Progenitor cell of endocrine pancreas (in vitro differentiated cells): ENCODE results near the gene CCDC137. TPM values are rescaled to one million over a fixed set of nuclear protein-coding genes. Genes with fewer than 3 reads are reported as not detected.

Experiments
- DNase-seq: peaks from one replicate; pipeline ENCODE4 v3.0.0; 2021; ENCODE audit warnings: low spot score; ENCODE audit not compliant: unreplicated experiment
- H3K27ac Mint-ChIP-seq: 2 replicates; pipeline ENCODE4 v1.8.0; 2021; ENCODE audit warnings: mild to moderate bottlenecking, moderate library complexity, mixed read lengths
- H3K27me3 Mint-ChIP-seq: 2 replicates; pipeline ENCODE4 v1.8.0; 2021; ENCODE audit warnings: mixed read lengths
- H3K36me3 Mint-ChIP-seq: 2 replicates; pipeline ENCODE4 v1.8.0; 2022; ENCODE audit warnings: mixed read lengths; ENCODE audit not compliant: insufficient read depth
- H3K4me1 Mint-ChIP-seq: 2 replicates; pipeline ENCODE4 v1.8.0; 2021; ENCODE audit warnings: low read depth, mixed read lengths
- H3K4me3 Mint-ChIP-seq: 2 replicates; pipeline ENCODE4 v1.8.0; 2021; ENCODE audit warnings: low read depth, mild to moderate bottlenecking, moderate library complexity, mixed read lengths
- H3K9me3 Mint-ChIP-seq: 2 replicates; pipeline ENCODE4 v1.8.0; 2021; ENCODE audit warnings: low read depth, mixed read lengths
- total RNA-seq: library from RNA; stranded (reverse); gene quantifications from 2 replicates; pipeline ENCODE4 v1.2.1, GENCODE V29; 2021
- TF ChIP-seq, protein P1 (sequence below): fragments of 200-600 bp; sonication (generic); IDR thresholded peaks from one replicate; pipeline ENCODE4 v1.5.0; 2021; ENCODE audit warnings: antibody characterized with exemption, mild to moderate bottlenecking; ENCODE audit not compliant: unreplicated experiment

CCDC137 gene
- total RNA-seq, 1 donor from 2014 or later, result 26.6 TPM

DNA sequence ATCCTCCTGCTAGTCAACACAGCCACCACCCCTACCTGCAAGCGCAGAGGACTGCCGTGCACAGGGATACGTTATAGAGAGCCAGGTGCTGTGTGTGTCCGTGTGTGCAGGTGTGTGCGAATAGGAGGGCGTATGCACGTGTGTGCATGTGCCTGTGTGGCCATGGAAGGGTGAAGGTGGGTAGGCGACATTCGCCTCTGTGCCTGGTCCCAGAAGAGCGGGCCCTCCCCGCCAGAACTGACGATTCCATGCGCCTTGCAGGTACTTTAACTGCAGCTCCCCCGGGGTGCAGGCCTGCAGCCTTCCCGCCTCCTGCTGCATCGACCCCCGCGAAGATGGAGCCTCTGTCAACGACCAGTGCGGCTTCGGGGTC is 18.9 kb upstream of the CCDC137 start:
- no peaks in the 10 kb centered on the region for H3K36me3 Mint-ChIP-seq

DNA sequence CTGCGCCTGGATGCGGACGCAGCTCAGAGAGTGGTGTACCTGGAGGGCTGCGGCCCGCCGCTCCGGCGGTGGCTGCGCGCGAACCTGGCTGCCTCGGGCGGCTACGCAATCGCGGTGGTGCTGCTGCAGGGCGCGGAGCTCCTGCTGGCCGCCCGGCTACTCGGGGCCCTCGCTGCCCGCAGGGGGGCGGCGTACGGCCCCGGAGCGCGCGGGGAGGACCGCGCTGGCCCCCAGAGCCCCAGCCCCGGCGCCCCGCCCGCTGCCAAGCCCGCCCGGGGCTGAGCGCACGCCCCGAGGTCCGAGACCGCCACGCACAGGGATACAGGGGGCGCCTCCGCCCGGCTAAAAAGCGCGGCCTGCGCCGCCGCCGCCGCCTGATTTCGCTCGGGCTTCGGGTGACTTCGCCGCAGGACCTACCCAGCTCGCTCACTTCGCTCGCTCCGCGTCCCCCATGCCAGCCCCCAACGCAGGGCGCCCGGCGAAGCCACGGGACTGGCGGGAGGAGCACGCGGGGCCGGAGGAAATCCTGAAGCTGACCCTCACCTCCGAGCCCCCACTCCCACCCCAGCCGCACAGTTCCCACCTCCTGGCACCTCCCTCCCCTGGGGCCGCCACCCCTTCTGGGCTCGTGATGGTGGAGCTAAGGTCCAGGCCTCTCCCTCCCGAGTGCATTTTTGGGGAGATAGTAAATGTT is 18.4 kb upstream of the CCDC137 start:
- peaks cover 10% of the 10 kb centered on the region for H3K27me3 Mint-ChIP-seq
- DNase-seq, result no peak
- no peak overlapping the region for H3K4me3 Mint-ChIP-seq
- H3K9me3 Mint-ChIP-seq, result no peaks in the 10 kb centered on the region
- H3K27ac Mint-ChIP-seq, result no peak overlapping the region
- H3K4me1 Mint-ChIP-seq, result peaks cover 1% of the 10 kb centered on the region
- TF ChIP-seq, protein P1, sequence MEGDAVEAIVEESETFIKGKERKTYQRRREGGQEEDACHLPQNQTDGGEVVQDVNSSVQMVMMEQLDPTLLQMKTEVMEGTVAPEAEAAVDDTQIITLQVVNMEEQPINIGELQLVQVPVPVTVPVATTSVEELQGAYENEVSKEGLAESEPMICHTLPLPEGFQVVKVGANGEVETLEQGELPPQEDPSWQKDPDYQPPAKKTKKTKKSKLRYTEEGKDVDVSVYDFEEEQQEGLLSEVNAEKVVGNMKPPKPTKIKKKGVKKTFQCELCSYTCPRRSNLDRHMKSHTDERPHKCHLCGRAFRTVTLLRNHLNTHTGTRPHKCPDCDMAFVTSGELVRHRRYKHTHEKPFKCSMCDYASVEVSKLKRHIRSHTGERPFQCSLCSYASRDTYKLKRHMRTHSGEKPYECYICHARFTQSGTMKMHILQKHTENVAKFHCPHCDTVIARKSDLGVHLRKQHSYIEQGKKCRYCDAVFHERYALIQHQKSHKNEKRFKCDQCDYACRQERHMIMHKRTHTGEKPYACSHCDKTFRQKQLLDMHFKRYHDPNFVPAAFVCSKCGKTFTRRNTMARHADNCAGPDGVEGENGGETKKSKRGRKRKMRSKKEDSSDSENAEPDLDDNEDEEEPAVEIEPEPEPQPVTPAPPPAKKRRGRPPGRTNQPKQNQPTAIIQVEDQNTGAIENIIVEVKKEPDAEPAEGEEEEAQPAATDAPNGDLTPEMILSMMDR, result no peak
- no peaks in the 10 kb centered on the region for H3K36me3 Mint-ChIP-seq

More for the DNA sequence above, 18.9 kb upstream of the CCDC137 start:
- Mint-ChIP-seq H3K27me3 (peaks cover 10% of the 10 kb centered on the region), H3K4me1 (peaks cover 1% of the 10 kb centered on the region), H3K4me3 (no peak overlapping the region), H3K9me3 (no peaks in the 10 kb centered on the region), H3K27ac (no peak overlapping the region)
- DNase-seq, result no peak
- TF ChIP-seq, protein P1, result no peak

DNA sequence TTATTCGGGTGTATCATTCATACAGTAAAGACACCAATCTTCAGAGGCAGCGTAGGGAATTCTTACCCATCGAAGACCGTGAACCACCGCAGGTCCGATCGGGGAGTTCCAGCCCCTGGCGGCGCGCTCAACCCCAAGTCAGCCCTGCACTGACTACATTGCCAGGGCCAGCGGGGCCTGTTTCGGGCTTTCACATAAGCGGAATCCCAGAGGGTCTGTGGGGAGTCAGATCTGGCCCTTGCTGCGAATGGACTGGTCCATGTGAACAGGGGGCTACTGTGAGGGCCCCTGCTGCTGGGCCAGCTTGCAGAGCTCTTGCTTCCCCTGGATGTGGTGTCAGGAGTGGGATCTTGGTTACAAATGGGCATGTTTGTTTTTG is 17.8 kb upstream of the CCDC137 start:
- H3K27me3 Mint-ChIP-seq, result peaks cover 13% of the 10 kb centered on the region
- no peak for DNase-seq
- H3K27ac Mint-ChIP-seq, result no peak overlapping the region
- H3K4me1 Mint-ChIP-seq, result peaks cover 4% of the 10 kb centered on the region
- no peaks in the 10 kb centered on the region for H3K36me3 Mint-ChIP-seq
- no peaks in the 10 kb centered on the region for H3K9me3 Mint-ChIP-seq
- H3K4me3 Mint-ChIP-seq, result no peak overlapping the region
- TF ChIP-seq, protein P1, result no peak

DNA sequence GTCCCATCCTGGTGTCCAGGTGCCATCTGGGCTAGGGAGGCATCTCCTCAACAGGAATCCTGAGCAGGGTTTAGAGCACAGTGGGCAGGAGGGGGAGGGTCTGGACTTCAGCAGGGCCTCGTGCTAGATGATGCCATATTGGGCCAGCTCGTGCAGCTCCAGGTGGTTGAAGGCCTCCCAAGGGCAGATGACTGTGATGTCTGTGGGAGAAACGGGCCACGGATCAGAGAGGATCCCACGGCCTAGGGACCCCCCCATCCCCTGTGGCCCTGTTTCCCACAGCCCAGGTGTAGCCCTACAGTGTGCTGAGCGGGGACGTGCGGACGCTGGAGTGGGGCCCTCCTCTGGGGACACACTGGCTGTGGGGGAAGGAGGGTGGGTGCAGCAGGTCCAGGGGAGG is 15.6 kb upstream of the CCDC137 start:
- no peaks in the 10 kb centered on the region for H3K9me3 Mint-ChIP-seq
- H3K4me1 Mint-ChIP-seq, result peaks cover 4% of the 10 kb centered on the region
- no peaks in the 10 kb centered on the region for H3K36me3 Mint-ChIP-seq
- H3K27ac Mint-ChIP-seq, result no peak overlapping the region
- H3K27me3 Mint-ChIP-seq, result peaks cover 13% of the 10 kb centered on the region
- no peak overlapping the region for H3K4me3 Mint-ChIP-seq
- DNase-seq, result no peak
- TF ChIP-seq, protein P1, result no peak

DNA sequence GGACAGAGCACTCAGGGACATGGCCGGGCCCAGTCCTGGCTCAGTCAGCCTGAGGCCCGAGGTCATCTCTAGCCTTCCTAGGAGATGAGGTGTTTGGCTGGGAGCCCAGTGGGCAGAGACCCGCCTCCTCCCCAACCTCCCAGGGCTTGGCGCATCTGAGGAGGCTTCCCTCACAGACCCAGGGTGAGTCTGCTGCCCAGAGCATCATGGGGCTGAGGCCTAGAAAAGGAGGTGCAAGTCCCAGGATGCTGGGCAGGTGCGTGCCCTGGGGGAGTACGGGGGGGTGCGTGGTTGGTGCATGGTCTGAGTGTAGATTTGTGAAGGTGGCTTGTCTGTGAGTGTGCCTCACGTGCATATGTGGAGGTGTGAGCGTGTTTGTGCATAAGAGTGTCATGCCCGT is 14.8 kb upstream of the CCDC137 start:
- no peaks in the 10 kb centered on the region for H3K36me3 Mint-ChIP-seq
- no peak for DNase-seq
- peaks cover 12% of the 10 kb centered on the region for H3K27me3 Mint-ChIP-seq
- TF ChIP-seq, protein P1, result no peak
- peaks cover 4% of the 10 kb centered on the region for H3K4me1 Mint-ChIP-seq
- no peak overlapping the region for H3K27ac Mint-ChIP-seq
- H3K4me3 Mint-ChIP-seq, result no peak overlapping the region
- no peaks in the 10 kb centered on the region for H3K9me3 Mint-ChIP-seq
